ENCODE data around the gene WDFY4. TPM values are rescaled to one million over a fixed set of nuclear protein-coding genes. Genes with fewer than 3 reads are reported as not detected.

The WDFY4 gene
- total and polyA plus RNA-seq, 2 donors (not counting 3 experiments of a cell fraction or from before 2014, with no cell fraction given): 10.1 to 10.2 TPM

DNA sequence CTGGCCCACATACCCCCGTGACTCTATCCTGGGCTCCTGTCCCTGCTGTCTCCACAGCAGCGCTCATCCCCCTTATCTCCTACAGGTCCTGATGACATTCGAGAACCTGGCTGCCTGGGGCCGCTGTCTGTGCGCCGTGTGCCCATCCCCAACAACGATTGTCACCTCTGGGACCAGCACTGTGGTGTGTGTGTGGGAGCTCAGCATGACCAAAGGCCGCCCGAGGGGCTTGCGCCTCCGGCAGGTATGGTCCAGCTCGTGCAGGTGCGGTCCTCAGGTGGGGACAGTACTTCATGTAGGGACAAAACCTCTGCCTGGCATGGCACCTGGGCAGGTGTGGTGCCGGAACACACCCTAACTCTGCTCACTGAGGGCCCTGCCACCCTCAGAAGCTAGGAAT, 285.4 kb downstream of the WDFY4 start:
- no peaks in the 10 kb centered on the region for H3K36me3 ChIP-seq (ENCODE audit: control insufficient read depth in 2 of 2, extremely low read depth in 1 of 2, insufficient read depth in 2 of 2, low read length in 2 of 2)
- no peaks in the 10 kb centered on the region for H3K4me1 ChIP-seq (ENCODE audit: control insufficient read depth, extremely low read depth, insufficient read depth, low read length)
- H3K27ac ChIP-seq (ENCODE audit: insufficient read depth, low read depth, low read length): no peak overlapping the region
- ChIA-PET CTCF (no interaction called here), POLR2A (no interaction called here)
- H3K79me2 ChIP-seq (ENCODE audit: control insufficient read depth, insufficient read depth, low read length): no peaks in the 10 kb centered on the region
- H4K20me1 ChIP-seq (replicated peaks; ENCODE audit: control insufficient read depth, extremely low read depth, insufficient read depth, low read length): no peaks in the 10 kb centered on the region
- no TSS peak for BruUV-seq (replicated peaks)
- H3K4me2 ChIP-seq (ENCODE audit: insufficient read depth, low read length): no peak overlapping the region
- H3K4me3 ChIP-seq (replicated peaks in 1 of 3; ENCODE audit: insufficient read depth in 1 of 3, low read depth in 1 of 3, low read length in 3 of 3): no peak overlapping the region
- H3K9ac ChIP-seq (replicated peaks; ENCODE audit: extremely low read depth, insufficient read depth, low read length): no peak overlapping the region
- H3K9me3 ChIP-seq (replicated peaks; ENCODE audit: control insufficient read depth, insufficient read depth, low read length): no peaks in the 10 kb centered on the region
- dilution Hi-C loops (cut with MboI; ENCODE audit: extremely low pct_ligation_motif_present, low sequenced_read_pairs) (no loop called here), intact Hi-C loops (cut with micrococcal nuclease) (no loop called here)
- H2AFZ ChIP-seq (ENCODE audit: low read depth, low read length): no peak overlapping the region
- DNase-seq (ENCODE audit: low read depth, low spot score) (no peak), FAIRE-seq (no peak)
- no peaks in the 10 kb centered on the region for H3K27me3 ChIP-seq (ENCODE audit: control insufficient read depth in 2 of 2, insufficient read depth in 2 of 2, low read length in 2 of 2)
- TF ChIP-seq JUN (IDR thresholded peaks at IDR 0.05; ENCODE audit: borderline replicate concordance, insufficient read depth, insufficient read length, low read depth) (no peak), EZH2 (IDR thresholded peaks at IDR 0.05; ENCODE audit: borderline replicate concordance, low read depth, low read length, severe bottlenecking) (no peak), FOS (IDR thresholded peaks at IDR 0.05; ENCODE audit: borderline replicate concordance, insufficient read depth, low read length) (no peak), MYC (IDR thresholded peaks at IDR 0.05; ENCODE audit: low read depth, low read length) (no peak), CTCF (IDR thresholded peaks at IDR 0.05; ENCODE audit: extremely low read depth in 1 of 2, insufficient read depth in 1 of 2, low read depth in 1 of 2, low read length in 2 of 2) (no peak), POLR2A (IDR thresholded peaks at IDR 0.05; ENCODE audit: low read depth, low read length) (no peak), GATA2 (IDR thresholded peaks at IDR 0.05; ENCODE audit: insufficient read depth, insufficient read length, low read depth, low read length) (no peak), POLR2AphosphoS5 (IDR thresholded peaks at IDR 0.05; ENCODE audit: insufficient read depth, low read depth, low read length) (no peak)
- TF ChIP-seq, protein P1, sequence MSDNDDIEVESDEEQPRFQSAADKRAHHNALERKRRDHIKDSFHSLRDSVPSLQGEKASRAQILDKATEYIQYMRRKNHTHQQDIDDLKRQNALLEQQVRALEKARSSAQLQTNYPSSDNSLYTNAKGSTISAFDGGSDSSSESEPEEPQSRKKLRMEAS (IDR thresholded peaks at IDR 0.05; ENCODE audit: insufficient read depth, insufficient read length): no peak
- H3K9me1 ChIP-seq (replicated peaks; ENCODE audit: control insufficient read depth, extremely low read depth, insufficient read depth, low read length): no peaks in the 10 kb centered on the region
